GM18520 (cell line): ENCODE measurements around the gene TTLL8.

ENCODE experiments used
- ATAC-seq: cut with Tn5 transposase; IDR thresholded peaks from one replicate; pipeline ENCODE4 v1.9.1; 2021; ENCODE audit not compliant: unreplicated experiment

Gene TTLL8

DNA sequence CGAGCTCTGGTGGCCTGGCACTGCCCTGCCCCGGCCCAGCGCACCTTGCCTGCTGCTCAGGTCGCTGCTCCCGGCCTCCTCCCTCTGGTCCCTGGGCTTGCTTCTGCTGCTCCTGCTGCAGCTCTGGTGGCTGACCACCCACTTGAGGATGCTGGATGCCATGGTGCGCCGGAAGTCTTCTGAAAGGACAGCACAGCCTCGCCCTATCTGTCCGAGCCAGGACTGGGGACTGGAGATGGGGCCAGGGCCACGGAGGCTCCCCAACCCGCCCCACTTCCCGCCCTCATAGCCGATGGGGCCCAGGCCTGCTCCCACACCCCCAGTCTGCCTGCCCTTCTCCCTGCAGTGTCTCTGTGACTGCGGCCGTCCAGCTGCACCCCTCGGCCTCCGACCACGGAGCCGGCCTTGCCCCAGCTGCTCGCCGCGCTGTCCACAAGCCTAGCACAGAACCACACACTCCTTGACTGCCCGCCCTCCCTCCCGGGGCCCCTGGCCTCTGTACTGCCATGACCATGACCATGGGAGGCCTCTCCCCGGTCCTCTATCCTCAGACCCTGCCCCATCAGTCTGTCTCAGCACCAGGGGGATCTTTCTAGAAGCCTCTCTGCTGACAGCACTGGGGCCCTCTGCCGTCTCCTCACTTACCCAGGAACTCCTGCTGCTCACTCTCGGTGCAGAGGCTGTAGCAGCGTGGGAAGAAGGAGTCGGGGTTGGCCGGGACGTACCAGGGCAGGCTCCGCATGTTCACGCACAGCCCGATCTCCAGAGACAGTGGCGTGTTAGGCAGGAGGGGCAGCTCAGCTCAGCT, 12.7 kb downstream of the TTLL8 start:
- ATAC-seq: no peak

DNA sequence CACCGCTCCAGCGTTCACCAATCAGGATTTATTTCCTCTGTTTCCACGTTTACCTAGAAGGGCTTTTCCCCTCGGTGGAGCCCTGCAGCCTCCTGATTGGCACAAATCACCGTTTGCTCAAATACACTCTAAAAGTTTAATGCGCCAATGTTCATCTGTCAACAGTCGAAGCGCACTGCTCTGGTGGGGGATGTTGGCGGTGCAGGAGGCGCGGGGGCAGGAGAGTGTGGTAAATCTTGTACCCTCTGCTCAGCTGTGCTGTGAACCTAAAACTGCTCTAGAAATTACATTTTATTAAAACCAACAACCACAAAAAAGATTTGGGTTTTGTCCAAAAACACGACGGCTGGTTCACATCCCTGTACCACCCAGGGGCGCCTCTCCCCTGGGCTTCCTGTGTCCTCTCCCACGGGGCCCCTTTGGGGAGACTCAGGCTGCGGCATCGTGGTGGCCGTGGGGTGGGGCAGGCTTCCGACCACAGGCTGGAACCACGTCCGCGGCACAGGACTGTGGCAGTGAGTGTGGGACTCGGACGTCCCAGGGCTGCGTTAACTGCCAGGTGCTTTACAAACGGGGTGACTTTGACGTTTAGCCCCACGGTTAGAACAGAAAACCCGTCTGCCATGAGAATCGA, 13.5 kb downstream of the TTLL8 start:
- no peak for ATAC-seq

DNA sequence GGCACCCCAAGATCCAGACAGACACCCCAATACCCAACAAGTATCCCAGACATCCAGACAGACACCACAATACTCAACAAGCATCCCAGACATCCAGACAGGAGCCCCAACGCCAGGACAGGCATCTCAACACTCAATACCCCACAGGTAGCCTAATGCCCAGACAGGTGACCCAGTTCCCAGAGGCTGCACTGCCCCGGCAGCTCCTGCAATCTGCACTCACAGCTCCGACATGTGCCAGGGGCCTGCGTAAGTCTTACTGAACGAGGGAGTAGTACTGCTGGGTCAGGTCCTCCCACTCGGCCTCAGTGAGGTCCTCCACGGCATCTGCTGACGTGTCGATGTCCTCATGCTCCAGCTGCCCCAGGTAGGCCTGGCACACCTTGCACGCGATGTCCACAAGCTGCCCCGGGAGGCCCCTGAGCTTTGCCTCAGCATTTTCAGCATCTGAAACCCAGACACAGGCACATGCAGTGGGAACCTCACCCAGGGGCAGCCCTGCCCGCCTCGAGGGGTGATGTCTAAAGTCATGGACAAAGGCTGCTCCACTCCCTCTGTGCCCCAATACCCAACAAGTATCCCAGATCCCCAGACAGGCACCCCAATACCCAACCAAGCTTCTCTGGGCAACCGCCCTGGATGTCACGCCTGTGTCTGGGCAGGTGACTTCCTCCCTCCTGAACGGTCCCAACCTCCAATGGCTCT, 16.6 kb downstream of the TTLL8 start:
- no peak for ATAC-seq

DNA sequence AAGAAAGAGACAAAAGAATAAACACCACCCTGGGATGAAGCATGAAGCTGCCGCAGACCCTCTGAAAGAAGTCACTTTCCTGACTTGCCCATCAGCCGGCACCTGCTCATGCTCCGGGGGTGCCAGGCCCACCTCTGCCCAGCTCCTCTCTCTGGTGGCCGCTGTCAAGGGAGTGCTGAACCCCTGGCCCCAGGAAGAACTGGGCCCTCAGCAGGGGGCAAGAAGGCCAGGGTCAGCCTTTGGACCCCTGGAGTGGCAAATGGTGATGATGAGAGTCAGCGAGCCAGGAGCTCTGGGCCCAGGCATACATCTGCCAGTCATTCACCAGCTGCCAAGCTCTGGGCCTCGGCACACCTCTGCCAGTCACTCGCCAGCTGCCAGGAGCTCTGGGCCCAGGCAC, 17.4 kb downstream of the TTLL8 start:
- no peak for ATAC-seq

DNA sequence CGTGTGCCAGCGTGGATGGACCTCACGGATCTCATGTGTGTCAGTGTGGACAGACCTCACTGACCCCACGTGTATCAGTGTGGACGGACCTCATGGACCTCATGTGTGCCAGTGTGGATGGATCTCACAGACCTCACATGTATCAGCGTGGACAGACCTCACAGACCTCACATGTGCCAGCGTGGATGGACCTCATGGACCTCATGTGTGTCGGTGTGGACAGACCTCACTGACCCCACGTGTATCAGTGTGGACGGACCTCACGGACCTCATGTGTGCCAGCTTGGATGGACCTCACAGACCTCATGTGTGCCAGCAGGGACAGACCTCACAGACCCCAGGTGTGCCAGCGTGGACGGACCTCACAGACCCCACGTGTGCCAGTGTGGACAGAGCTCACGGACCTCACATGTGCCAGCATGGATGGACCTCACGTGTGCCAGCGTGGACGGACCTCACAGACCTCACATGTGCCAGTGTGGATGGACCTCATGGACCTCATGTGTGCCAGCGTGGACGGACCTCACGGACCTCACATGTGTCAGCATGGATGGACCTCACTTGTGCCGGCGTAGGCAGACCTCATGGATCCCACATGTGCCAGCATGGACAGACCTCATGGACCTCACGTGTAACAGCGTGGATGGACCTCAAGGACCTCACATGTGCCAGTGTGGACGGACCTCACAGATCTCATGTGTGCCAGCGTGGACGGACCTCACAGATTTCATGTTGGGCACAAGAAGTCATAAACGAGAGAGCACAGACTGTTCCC, 18.2 kb downstream of the TTLL8 start:
- ATAC-seq: no peak

- ATAC-seq: no peak
These were observed 21.9 kb downstream of the TTLL8 start for GRCh38 chr22:50035976-50036724.

GRCh38 chr22:50035131-50035881, 22.8 kb downstream of the TTLL8 start:
- no peak for ATAC-seq

DNA sequence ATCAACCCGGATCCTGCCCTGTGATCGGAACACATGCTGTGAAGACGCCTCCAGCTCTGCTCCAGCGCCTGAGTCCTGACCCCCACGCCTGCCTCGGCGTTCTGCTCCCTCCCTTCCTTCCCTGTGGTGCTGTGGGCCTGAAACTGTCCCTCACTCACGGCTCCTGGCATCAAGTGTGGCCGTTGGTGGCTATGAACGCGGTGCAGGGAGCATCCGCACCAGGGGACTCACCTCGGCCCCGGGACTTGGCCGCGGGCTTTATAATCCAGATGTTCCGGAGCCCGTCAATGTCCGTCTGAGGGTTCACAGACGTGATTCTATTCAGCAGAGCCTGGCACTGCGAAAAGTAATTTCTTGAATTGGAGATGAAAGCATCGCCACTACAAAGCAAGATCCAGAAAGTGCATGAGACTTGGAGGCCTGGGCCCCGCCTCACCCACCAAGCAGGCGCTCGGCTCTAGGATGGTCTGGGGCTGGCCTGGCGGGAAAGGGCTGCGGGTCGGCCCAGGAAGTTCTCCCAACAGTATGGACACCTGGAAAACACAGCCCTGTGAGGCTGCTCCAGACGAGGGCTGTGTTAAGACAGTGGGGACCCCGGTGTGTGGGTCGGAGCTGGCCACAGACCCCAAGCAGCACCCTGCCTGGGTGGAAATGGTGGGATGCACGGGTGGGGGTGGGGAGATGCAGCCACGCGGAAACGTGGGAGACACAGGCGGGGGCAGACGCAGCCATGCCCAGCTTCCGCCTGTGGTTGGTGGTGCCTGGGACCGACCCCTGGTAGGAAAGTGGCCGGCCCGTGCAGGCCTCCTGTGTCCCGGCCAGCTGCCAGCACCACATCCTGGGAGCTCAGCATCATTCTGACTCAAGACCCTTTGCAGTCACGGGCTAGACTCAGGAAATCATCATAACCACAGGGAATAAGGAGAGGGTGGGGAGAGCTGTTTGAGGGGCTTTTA, 23.7 kb downstream of the TTLL8 start:
- ATAC-seq: no peak

DNA sequence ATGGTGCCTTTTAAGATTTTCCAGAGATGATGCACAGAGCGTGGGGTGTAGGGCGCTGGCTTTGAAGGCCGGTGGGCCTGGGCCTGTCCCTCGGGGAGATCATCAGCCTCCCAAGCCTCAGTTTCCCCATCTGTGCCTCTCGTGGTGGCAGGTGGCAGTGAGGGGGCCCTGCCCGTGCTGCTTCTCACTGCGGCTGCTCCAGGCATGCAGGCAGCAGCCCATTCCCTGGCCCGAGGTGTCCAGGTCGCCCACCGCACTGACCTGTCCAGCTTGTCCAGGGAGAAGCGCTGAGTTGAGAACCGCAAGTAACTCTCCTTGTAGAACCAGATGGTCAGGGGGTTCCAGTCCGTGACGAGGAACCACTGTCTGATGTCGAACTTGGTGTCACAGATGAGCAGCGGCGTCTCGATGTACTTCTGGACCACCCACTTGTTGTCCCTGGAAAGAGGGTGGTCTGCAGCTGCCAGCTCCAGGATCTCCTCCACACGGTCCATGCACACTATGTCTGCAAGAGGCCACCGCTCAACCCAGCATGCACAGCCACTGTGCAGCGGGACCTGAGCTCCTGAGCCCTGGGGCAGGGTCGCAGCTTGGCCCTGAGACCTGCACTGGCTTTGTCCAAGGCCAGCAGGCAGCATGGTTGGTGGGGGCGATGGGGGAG, 25.0 kb downstream of the TTLL8 start:
- ATAC-seq: no peak

GRCh38 chr22:50032109-50032871, 25.8 kb downstream of the TTLL8 start:
- no peak for ATAC-seq

- no peak for ATAC-seq
These were observed 26.7 kb downstream of the TTLL8 start for GRCh38 chr22:50031189-50032091.

DNA sequence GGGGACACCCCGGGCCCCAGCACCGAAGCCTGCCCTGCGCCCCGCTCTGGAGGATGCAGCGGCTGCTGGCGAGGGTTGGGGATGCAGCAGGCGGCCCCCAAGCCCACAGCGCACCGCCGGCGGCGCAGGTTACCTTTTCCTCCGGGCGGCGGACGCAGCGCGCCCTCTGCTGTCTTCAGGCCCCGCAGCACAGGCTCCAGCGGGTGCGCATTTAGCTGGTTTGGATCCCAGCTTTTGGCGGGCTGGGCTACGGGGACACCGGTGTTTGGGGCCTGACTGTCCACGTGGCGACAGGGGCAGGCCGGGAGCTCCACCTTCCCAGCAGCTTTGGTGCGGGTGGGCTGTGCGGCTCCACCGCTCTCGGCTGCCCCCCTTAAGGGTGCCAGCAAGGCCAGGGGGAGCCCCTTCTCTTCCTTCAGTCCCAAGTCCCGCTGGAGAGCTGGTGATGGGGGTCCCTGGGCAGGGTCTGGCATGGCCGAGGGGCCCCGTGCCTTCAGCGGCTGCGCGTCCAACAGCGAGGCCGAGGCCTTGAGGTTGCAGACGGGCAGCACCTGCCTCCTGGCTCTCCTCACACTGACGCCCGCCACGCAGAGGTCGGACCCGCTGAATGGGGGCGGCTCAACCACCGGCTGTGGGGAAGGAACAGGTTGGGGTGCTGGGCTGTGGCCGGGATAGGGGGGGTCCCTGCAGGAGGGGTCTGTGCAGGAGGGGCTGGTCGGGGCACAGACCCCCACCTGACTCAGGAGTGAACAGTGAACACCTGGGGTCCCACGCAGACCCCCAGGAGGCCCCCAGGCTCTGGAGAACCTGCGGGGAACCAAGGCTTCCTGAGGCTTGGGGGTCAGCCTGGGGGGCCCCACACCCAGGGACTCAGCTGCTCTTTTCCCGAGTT, 27.6 kb downstream of the TTLL8 start:
- ATAC-seq: no peak

DNA sequence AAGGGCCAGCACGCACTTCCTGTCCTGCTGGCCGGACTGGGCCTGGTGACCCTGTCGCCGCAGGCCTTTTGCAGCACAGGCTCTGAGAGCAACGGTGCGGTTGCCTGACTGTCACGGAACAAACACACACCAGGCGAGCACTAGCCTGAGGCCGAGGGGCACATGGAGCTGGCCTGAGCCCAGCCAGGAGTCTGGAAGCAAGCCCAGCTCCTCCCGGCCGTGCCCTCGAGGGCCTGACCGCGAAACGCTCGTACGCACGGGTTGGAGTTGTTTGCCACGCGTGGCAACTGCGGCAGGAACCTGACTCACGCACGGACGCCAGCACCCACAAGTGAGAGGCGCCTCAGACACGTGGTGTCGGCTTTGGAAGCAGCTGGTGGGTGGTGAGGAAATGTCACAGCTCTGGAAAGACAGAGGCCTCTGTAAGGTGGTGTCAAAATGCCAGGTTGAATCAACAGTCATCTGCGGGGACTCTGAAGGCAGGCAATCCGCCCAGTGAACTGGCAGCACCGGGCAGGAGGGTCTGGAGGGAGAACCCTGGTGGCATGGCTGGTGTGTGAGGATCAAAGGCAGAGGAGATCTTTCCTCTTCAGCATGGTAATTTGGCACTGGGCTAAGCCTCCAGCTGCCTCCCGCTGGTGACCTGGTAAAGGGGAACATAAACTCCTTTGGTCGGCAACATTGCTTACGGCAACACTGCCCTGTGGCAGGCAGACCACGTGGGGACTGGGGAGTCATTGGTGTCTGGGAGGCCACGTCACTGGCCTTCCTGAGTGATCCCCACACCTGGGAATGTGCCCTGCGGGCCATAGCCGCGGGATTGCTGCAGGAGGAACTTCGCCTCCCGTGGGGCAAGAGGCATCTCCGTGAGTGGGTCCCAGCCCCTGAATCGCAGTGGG, 30.2 kb downstream of the TTLL8 start:
- no peak for ATAC-seq

DNA sequence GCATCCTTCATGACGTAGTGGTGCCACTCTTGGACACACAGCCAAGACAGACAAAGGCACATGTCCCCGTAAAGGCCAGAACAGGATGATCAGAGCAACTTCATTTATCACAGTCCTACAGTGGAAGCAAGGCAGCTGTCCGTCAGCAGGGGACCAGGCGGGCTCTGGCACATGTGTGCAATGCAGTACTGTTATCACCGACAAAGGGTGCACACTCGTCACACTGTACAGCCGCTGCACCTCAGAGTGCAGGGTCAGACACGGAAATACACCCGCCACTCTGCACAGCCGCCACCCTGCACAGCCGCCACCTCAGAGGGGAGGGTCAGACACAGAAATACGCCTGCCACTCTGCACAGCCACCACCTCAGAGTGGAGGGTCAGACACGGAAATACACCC, 32.1 kb downstream of the TTLL8 start:
- no peak for ATAC-seq
